Neural progenitor cell (in vitro differentiated cells): ENCODE data around the gene CHEK2.

Source experiments
- EZH2 ChIP-seq: fragments of 200-600 bp; sonication (generic); IDR thresholded peaks from 2 replicates; pipeline ENCODE4 v1.6.1; 2017; ENCODE audit warnings: antibody characterized with exemption, mild to moderate bottlenecking, moderate library complexity
- EZH2phosphoT487 ChIP-seq: fragments of 200-600 bp; sonication (generic); IDR thresholded peaks from 2 replicates; pipeline ENCODE4 v1.6.1; 2017; ENCODE audit warnings: antibody characterized with exemption
- TF ChIP-seq, protein P1 (sequence below): fragments of 200-600 bp; sonication (generic); IDR thresholded peaks from 2 replicates; pipeline ENCODE4 v1.5.1; 2017; ENCODE audit warnings: antibody characterized with exemption, mild to moderate bottlenecking

DNA sequence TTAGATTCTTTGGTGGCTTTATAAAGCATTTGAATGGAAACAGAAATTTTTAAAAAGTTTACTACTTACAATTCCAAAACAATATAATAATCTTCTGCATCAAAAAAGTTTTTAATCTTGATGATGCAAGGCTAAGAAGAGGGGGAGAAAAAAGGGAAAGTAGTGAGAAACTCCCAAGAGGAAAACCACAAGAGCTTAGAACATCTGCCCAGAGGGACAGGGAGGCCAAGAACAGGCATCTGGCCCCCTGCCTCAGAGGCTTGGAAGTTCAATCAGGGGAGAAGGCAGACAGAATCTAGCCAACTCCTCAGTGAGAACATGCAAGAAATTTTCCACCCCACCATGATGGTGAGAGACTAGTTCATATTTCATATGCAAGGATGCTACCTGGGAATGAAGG is 38.2 kb downstream of the CHEK2 start:
- TF ChIP-seq, protein P1, sequence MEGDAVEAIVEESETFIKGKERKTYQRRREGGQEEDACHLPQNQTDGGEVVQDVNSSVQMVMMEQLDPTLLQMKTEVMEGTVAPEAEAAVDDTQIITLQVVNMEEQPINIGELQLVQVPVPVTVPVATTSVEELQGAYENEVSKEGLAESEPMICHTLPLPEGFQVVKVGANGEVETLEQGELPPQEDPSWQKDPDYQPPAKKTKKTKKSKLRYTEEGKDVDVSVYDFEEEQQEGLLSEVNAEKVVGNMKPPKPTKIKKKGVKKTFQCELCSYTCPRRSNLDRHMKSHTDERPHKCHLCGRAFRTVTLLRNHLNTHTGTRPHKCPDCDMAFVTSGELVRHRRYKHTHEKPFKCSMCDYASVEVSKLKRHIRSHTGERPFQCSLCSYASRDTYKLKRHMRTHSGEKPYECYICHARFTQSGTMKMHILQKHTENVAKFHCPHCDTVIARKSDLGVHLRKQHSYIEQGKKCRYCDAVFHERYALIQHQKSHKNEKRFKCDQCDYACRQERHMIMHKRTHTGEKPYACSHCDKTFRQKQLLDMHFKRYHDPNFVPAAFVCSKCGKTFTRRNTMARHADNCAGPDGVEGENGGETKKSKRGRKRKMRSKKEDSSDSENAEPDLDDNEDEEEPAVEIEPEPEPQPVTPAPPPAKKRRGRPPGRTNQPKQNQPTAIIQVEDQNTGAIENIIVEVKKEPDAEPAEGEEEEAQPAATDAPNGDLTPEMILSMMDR, result no peak
- no peak for TF ChIP-seq EZH2
- TF ChIP-seq EZH2phosphoT487, result no peak
